Measurements from ENCODE around the gene VAV3. TPM values are rescaled to one million over a fixed set of nuclear protein-coding genes. Genes with fewer than 3 reads are reported as not detected.
A peak's percentile ranks its signal among the peaks of the same experiment; 100 is the strongest.

Gene VAV3
- polyA plus RNA-seq, 1 donor: 18.3 TPM

- no peak for DNase-seq
- Histone ChIP-seq H3K4me1 (ENCODE audit: control insufficient read depth, insufficient read depth, low read length) (no peaks in the 10 kb centered on the region), H3K27me3 (ENCODE audit: control insufficient read depth, insufficient read depth, low read length) (no peaks in the 10 kb centered on the region), H3K4me3 (ENCODE audit: low read length) (no peak overlapping the region), H3K9me3 (ENCODE audit: control insufficient read depth, low read depth, low read length) (no peaks in the 10 kb centered on the region), H3K36me3 (ENCODE audit: control insufficient read depth, insufficient read depth, low read length) (no peaks in the 10 kb centered on the region), H3K27ac (ENCODE audit: low read length) (no peak overlapping the region)
- no CpG with 5 or more reads among the region's 5 CpGs for WGBS (ENCODE audit: insufficient coverage, low lambda C conversion rate)
Measured at GRCh38 chr1:107633596-107633995, 331.4 kb downstream of the VAV3 start.

GRCh38 chr1:107626073-107626796 lies 338.7 kb downstream of the VAV3 start:
- Histone ChIP-seq H3K9me3 (ENCODE audit: control insufficient read depth, low read depth, low read length) (no peaks in the 10 kb centered on the region), H3K4me1 (ENCODE audit: control insufficient read depth, insufficient read depth, low read length) (peaks cover 9% of the 10 kb centered on the region), H3K4me3 (ENCODE audit: low read length) (no peak overlapping the region), H3K27ac (ENCODE audit: low read length) (no peak overlapping the region), H3K27me3 (ENCODE audit: control insufficient read depth, insufficient read depth, low read length) (no peaks in the 10 kb centered on the region), H3K36me3 (ENCODE audit: control insufficient read depth, insufficient read depth, low read length) (no peaks in the 10 kb centered on the region)
- peak in 1 of 2 donors; percentile 6 for DNase-seq
- WGBS (ENCODE audit: insufficient coverage, low lambda C conversion rate): 67% methylated on average over 1 of the region's 2 CpGs

GRCh38 chr1:107625405-107626029 lies 339.5 kb downstream of the VAV3 start:
- Histone ChIP-seq H3K4me1 (ENCODE audit: control insufficient read depth, insufficient read depth, low read length) (peaks cover 9% of the 10 kb centered on the region), H3K4me3 (ENCODE audit: low read length) (no peak overlapping the region), H3K36me3 (ENCODE audit: control insufficient read depth, insufficient read depth, low read length) (no peaks in the 10 kb centered on the region), H3K27ac (ENCODE audit: low read length) (no peak overlapping the region), H3K9me3 (ENCODE audit: control insufficient read depth, low read depth, low read length) (no peaks in the 10 kb centered on the region), H3K27me3 (ENCODE audit: control insufficient read depth, insufficient read depth, low read length) (no peaks in the 10 kb centered on the region)
- no CpG with 5 or more reads among the region's 4 CpGs for WGBS (ENCODE audit: insufficient coverage, low lambda C conversion rate)
- DNase-seq: no peak

DNA sequence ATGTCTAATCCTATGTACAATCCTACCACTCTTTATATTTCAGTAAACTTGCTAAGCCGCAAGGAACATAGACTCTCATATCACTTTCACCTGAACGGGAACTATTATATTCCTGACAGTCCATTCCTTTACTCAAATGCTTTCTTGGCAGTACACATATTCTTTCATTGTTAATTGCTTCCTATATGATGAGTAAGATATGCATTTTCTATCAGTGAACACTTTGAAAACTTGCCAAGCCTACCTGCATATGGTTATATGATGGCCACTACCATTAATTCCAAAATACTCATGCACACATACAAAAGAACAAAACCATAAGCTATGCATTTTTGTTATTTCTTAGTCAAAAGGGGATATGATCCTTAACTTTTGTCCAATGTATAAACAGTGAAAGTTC lies 341.5 kb downstream of the VAV3 start:
- peaks cover 9% of the 10 kb centered on the region for H3K4me1 ChIP-seq (ENCODE audit: control insufficient read depth, insufficient read depth, low read length)
- H3K36me3 ChIP-seq (ENCODE audit: control insufficient read depth, insufficient read depth, low read length): no peaks in the 10 kb centered on the region
- no peak overlapping the region for H3K4me3 ChIP-seq (ENCODE audit: low read length)
- no peak overlapping the region for H3K27ac ChIP-seq (ENCODE audit: low read length)
- H3K9me3 ChIP-seq (ENCODE audit: control insufficient read depth, low read depth, low read length): no peaks in the 10 kb centered on the region
- DNase-seq: no peak
- WGBS (ENCODE audit: insufficient coverage, low lambda C conversion rate): 100% methylated on average over 2 of the region's 2 CpGs
- no peaks in the 10 kb centered on the region for H3K27me3 ChIP-seq (ENCODE audit: control insufficient read depth, insufficient read depth, low read length)

GRCh38 chr1:107622966-107623365 lies 342.0 kb downstream of the VAV3 start:
- Histone ChIP-seq H3K4me1 (ENCODE audit: control insufficient read depth, insufficient read depth, low read length) (peaks cover 9% of the 10 kb centered on the region), H3K27ac (ENCODE audit: low read length) (no peak overlapping the region), H3K9me3 (ENCODE audit: control insufficient read depth, low read depth, low read length) (no peaks in the 10 kb centered on the region), H3K4me3 (ENCODE audit: low read length) (no peak overlapping the region), H3K36me3 (ENCODE audit: control insufficient read depth, insufficient read depth, low read length) (no peaks in the 10 kb centered on the region), H3K27me3 (ENCODE audit: control insufficient read depth, insufficient read depth, low read length) (no peaks in the 10 kb centered on the region)
- no peak for DNase-seq
- no CpG with 5 or more reads among the region's 1 CpG for WGBS (ENCODE audit: insufficient coverage, low lambda C conversion rate)

- no peak for DNase-seq
- no peaks in the 10 kb centered on the region for H3K36me3 ChIP-seq (ENCODE audit: control insufficient read depth, insufficient read depth, low read length)
- WGBS (ENCODE audit: insufficient coverage, low lambda C conversion rate): no CpG with 5 or more reads among the region's 4 CpGs
- H3K4me1 ChIP-seq (ENCODE audit: control insufficient read depth, insufficient read depth, low read length): peaks cover 9% of the 10 kb centered on the region
- H3K27me3 ChIP-seq (ENCODE audit: control insufficient read depth, insufficient read depth, low read length): no peaks in the 10 kb centered on the region
- no peaks in the 10 kb centered on the region for H3K9me3 ChIP-seq (ENCODE audit: control insufficient read depth, low read depth, low read length)
- H3K4me3 ChIP-seq (ENCODE audit: low read length): no peak overlapping the region
- H3K27ac ChIP-seq (ENCODE audit: low read length): no peak overlapping the region
Measured at GRCh38 chr1:107622535-107622934, 342.4 kb downstream of the VAV3 start.

DNA sequence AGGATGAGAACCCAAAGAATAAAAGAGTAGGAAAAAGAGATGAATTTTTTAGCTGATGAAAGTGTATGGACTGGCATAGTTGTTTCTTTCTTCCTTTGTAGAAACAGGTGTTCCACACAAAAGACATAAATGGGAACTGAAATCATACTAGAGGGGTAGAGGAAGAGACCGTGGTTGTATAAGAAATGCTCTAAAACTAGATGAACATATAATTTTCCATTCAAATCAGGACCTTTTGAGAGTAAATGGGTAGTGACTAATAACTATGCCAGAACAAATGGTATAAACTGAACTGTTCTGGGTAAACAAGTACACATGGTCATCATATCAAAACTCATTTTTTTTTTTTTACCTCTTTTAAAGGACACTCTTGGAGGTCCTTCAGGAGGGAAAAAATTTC lies 344.2 kb downstream of the VAV3 start:
- Histone ChIP-seq H3K27ac (ENCODE audit: low read length) (no peak overlapping the region), H3K4me3 (ENCODE audit: low read length) (no peak overlapping the region), H3K4me1 (ENCODE audit: control insufficient read depth, insufficient read depth, low read length) (no peaks in the 10 kb centered on the region), H3K36me3 (ENCODE audit: control insufficient read depth, insufficient read depth, low read length) (peaks cover 4% of the 10 kb centered on the region), H3K9me3 (ENCODE audit: control insufficient read depth, low read depth, low read length) (no peaks in the 10 kb centered on the region), H3K27me3 (ENCODE audit: control insufficient read depth, insufficient read depth, low read length) (no peaks in the 10 kb centered on the region)
- DNase-seq: no peak
- 83% methylated on average over 1 of the region's 1 CpG for WGBS (ENCODE audit: insufficient coverage, low lambda C conversion rate)

- H3K27ac ChIP-seq (ENCODE audit: low read length): no peak overlapping the region
- no peaks in the 10 kb centered on the region for H3K27me3 ChIP-seq (ENCODE audit: control insufficient read depth, insufficient read depth, low read length)
- no peak for DNase-seq
- H3K9me3 ChIP-seq (ENCODE audit: control insufficient read depth, low read depth, low read length): no peaks in the 10 kb centered on the region
- no peak overlapping the region for H3K4me3 ChIP-seq (ENCODE audit: low read length)
- H3K4me1 ChIP-seq (ENCODE audit: control insufficient read depth, insufficient read depth, low read length): no peaks in the 10 kb centered on the region
- H3K36me3 ChIP-seq (ENCODE audit: control insufficient read depth, insufficient read depth, low read length): peaks cover 4% of the 10 kb centered on the region
Measured at GRCh38 chr1:107618539-107618938, 346.4 kb downstream of the VAV3 start.

GRCh38 chr1:107617921-107618320 lies 347.1 kb downstream of the VAV3 start:
- DNase-seq: no peak
- WGBS (ENCODE audit: insufficient coverage, low lambda C conversion rate): no CpG with 5 or more reads among the region's 8 CpGs

GRCh38 chr1:107617456-107617855 lies 347.5 kb downstream of the VAV3 start:
- Histone ChIP-seq H3K27me3 (ENCODE audit: control insufficient read depth, insufficient read depth, low read length) (no peaks in the 10 kb centered on the region), H3K4me3 (ENCODE audit: low read length) (no peak overlapping the region), H3K36me3 (ENCODE audit: control insufficient read depth, insufficient read depth, low read length) (peaks cover 4% of the 10 kb centered on the region), H3K9me3 (ENCODE audit: control insufficient read depth, low read depth, low read length) (peaks cover 8% of the 10 kb centered on the region), H3K4me1 (ENCODE audit: control insufficient read depth, insufficient read depth, low read length) (no peaks in the 10 kb centered on the region), H3K27ac (ENCODE audit: low read length) (no peak overlapping the region)
- DNase-seq: no peak

More at GRCh38 chr1:107617921-107618320, 347.1 kb downstream of the VAV3 start:
- Histone ChIP-seq H3K27ac (ENCODE audit: low read length) (no peak overlapping the region), H3K4me3 (ENCODE audit: low read length) (no peak overlapping the region), H3K4me1 (ENCODE audit: control insufficient read depth, insufficient read depth, low read length) (no peaks in the 10 kb centered on the region), H3K9me3 (ENCODE audit: control insufficient read depth, low read depth, low read length) (peaks cover 4% of the 10 kb centered on the region), H3K36me3 (ENCODE audit: control insufficient read depth, insufficient read depth, low read length) (peaks cover 4% of the 10 kb centered on the region), H3K27me3 (ENCODE audit: control insufficient read depth, insufficient read depth, low read length) (no peaks in the 10 kb centered on the region)

- H3K9me3 ChIP-seq (ENCODE audit: control insufficient read depth, low read depth, low read length): peaks cover 9% of the 10 kb centered on the region
- no peaks in the 10 kb centered on the region for H3K27me3 ChIP-seq (ENCODE audit: control insufficient read depth, insufficient read depth, low read length)
- H3K36me3 ChIP-seq (ENCODE audit: control insufficient read depth, insufficient read depth, low read length): no peaks in the 10 kb centered on the region
- no peak overlapping the region for H3K4me3 ChIP-seq (ENCODE audit: low read length)
- WGBS (ENCODE audit: insufficient coverage, low lambda C conversion rate): no CpG with 5 or more reads among the region's 1 CpG
- no peaks in the 10 kb centered on the region for H3K4me1 ChIP-seq (ENCODE audit: control insufficient read depth, insufficient read depth, low read length)
- no peak for DNase-seq
- H3K27ac ChIP-seq (ENCODE audit: low read length): no peak overlapping the region
Measured at GRCh38 chr1:107609808-107610207, 355.2 kb downstream of the VAV3 start.
